Tibial artery (tissue), 4 donors: ENCODE data around the gene SYNE2.
"Not testable (repeated sequence)": the region's sequence is repeated elsewhere in the genome, so short reads cannot be mapped to it uniquely, and the experiment has no call there.

Experiments
- DNase-seq, 2 donors: peaks; one replicate each; pipeline ENCODE4 v3.0.0-alpha.2; 2019
- H3K27ac ChIP-seq, 2 donors: fragments of 200-600 bp; sonication (generic) in 1 of 2; 1 replicate in 1 of 2; 2 replicates in 1 of 2; pipeline ENCODE4 v1.5.1; 2018 to 2019; ENCODE audit warnings: mild to moderate bottlenecking in 1 of 2
- H3K27me3 ChIP-seq, 2 donors: fragments of 200-600 bp; sonication (generic) in 1 of 2; one replicate each; pipeline versions ENCODE4 v1.5.1 to v1.6.0; 2016 to 2019
- H3K36me3 ChIP-seq, 3 donors: fragments of 200-600 bp; sonication (generic) in 2 of 3; one replicate each; pipeline ENCODE4 v1.5.1; 2016 to 2019; ENCODE audit warnings: mild to moderate bottlenecking in 2 of 3
- H3K4me1 ChIP-seq, 4 donors: fragments of 200-600 bp; sonication (generic) in 2 of 4; 1 replicate in 3 of 4; 2 replicates in 1 of 4; pipeline ENCODE4 v1.5.1; 2016 to 2019
- H3K4me3 ChIP-seq, 2 donors: fragments of 200-600 bp; sonication (generic) in 1 of 2; 1 replicate in 1 of 2; 2 replicates in 1 of 2; pipeline ENCODE4 v1.5.1; 2018 to 2019; ENCODE audit warnings: mild to moderate bottlenecking in 2 of 2
- H3K9me3 ChIP-seq, 3 donors: fragments of 200-600 bp; sonication (generic) in 1 of 3; one replicate each; pipeline ENCODE4 v1.5.1; 2016 to 2019
- intact Hi-C: fragments of 100-400 bp; cut with DNase I; formaldehyde crosslinking; loops from one replicate; pipeline ENCODE4 v1.15.0; 2023; ENCODE audit warnings: low total_unique reads
- TF ChIP-seq, protein P1 (sequence below), 2 experiments: fragments of 200-600 bp in 1 of 2; fragments of 450-650 bp in 1 of 2; IDR thresholded peaks; one replicate each; pipeline ENCODE4 v1.5.1; 2017 to 2019; ENCODE audit warnings: antibody characterized with exemption in 2 of 2, mild to moderate bottlenecking in 1 of 2, moderate library complexity in 1 of 2

SYNE2 gene

DNA sequence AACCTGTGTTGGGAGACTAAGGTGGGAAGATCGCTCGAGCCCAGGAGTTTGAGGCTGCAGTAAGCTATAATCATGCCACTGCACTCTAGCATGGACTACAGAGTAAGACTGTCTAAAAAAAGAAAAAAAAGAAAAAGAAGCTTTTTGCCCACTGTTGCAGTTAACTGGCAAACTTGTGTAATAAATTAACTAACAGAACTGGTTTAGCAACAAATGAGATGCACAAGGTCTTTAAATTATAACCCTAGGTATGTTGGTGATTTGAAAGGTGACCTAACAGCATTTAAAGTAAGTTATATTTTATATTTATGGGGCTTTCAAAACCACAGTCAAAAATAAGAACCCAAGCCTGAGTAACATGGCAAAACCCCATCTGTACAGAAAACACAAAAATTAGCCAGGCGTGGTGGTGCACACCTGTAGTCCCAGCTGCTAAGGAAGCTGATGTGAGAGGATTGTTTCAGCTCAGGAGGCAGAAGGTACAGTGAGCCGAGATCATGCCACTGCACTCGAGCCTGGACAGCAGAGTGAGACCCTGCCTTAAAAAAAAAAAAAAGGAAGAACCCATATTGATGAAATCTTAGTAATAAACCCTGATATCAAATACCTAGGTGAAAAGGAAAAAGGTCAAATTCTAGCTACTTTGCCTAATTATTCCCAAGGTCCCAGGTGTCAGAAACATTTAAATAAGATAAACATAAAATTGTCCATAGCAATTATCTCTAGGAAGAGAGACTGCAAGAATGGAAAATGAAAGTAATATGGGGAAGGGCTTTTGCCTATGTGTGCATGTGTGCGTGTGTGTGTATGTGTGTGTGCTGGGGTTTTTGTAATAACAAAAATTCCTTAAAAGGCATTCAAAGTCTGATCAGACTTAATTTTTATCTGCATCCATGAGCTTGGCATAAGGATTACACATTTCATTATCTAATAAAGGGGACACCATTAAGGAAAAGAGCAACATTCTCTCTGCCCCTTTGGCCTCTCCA, 15.4 kb downstream of the SYNE2 start:
- no peaks in the 10 kb centered on the region for H3K9me3 ChIP-seq
- TF ChIP-seq, protein P1, sequence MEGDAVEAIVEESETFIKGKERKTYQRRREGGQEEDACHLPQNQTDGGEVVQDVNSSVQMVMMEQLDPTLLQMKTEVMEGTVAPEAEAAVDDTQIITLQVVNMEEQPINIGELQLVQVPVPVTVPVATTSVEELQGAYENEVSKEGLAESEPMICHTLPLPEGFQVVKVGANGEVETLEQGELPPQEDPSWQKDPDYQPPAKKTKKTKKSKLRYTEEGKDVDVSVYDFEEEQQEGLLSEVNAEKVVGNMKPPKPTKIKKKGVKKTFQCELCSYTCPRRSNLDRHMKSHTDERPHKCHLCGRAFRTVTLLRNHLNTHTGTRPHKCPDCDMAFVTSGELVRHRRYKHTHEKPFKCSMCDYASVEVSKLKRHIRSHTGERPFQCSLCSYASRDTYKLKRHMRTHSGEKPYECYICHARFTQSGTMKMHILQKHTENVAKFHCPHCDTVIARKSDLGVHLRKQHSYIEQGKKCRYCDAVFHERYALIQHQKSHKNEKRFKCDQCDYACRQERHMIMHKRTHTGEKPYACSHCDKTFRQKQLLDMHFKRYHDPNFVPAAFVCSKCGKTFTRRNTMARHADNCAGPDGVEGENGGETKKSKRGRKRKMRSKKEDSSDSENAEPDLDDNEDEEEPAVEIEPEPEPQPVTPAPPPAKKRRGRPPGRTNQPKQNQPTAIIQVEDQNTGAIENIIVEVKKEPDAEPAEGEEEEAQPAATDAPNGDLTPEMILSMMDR (IDR thresholded peaks at IDR 0.05) = no peak
- peak overlapping the region in 1 of 2 donors; percentile 10 for H3K27ac ChIP-seq
- no peaks in the 10 kb centered on the region for H3K36me3 ChIP-seq
- no peak overlapping the region for H3K4me3 ChIP-seq
- no peaks in the 10 kb centered on the region for H3K27me3 ChIP-seq
- no peak for DNase-seq
- intact Hi-C loops = no loop called here
- peaks cover 0 to 34% (median 9%) of the 10 kb centered on the region in 4 donors for H3K4me1 ChIP-seq

DNA sequence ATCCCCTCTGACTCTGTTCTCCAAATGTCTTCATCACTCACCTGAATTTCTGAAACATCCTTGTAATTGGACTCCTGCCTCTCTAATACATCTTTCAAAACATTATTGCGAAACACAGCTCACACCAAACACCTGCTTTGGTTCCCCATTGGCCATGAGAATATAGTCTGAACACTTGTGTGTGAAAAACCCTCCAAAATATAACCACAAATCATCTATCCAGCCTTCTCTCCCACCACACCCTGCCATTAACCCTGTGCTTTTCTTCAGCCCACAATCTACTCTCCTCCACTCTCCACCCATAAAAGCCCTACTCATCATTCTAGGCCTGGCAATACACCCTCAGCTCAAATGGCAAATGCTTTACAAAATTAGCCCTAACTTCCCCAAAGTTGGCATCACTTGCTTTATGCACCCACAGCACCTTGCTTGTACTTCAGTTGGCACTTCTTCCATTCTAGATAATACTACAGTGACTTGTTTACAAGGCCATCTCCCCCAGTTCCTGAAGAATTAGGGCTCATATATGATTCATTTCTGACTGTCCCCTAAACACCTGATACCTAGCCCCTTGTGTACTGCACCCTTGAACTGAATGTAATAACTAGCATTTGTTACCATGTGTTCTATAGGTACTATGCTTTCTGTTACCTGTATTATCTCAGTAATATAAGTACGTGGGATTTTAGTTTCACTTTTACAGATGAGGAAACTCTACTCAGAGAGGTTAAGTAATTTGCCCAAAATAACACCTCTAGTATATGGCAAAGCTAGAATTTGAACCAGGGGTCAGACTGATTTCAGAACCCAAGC, 17.3 kb downstream of the SYNE2 start:
- intact Hi-C loops, H3K4me3 ChIP-seq: not testable (repeated sequence)

DNA sequence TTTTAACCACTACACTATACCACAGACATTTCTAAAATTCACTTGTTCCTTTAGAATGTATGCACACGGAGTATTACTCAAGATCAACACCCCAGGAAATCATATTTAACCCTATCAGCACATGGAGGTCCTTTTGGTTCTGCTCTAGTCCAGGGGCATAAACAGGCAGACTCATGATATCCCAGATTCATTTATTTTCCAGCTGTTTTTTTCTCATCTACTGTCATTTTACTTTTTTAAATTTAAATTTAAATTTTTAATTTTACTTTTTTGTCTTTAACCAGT, 17.9 kb downstream of the SYNE2 start:
- H3K4me1 ChIP-seq = peaks cover 0 to 43% (median 26%) of the 10 kb centered on the region in 4 donors
- H3K9me3 ChIP-seq, H3K27me3 ChIP-seq, DNase-seq, intact Hi-C loops, H3K4me3 ChIP-seq, H3K36me3 ChIP-seq, H3K27ac ChIP-seq: not testable (repeated sequence)

More for the DNA sequence above, 17.3 kb downstream of the SYNE2 start:
- H3K27ac ChIP-seq = peak overlapping the region in 1 of 2 donors; percentile 16
- DNase-seq, H3K27me3 ChIP-seq, H3K36me3 ChIP-seq, H3K9me3 ChIP-seq: not testable (repeated sequence)
- H3K4me1 ChIP-seq = peaks cover 0 to 42% (median 21%) of the 10 kb centered on the region in 4 donors

DNA sequence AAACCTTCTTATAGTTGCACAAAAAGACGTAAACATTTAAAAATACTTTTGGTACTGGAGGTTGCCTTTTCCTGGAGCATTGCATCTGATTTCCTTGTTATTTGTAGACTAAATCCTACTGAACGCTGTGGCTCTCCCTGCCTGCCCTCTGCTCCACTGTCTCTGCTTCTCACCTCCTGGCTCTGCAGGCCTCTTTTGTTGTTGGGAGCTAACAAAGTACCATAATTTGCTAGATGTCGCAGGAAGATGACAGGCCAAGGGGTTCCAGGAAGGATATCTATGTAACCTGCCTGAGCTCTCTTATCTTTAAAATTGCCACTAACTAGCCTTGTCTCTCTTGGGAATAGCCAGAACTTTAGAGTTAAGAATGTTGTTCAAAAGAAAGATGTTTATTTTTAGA, 21.4 kb downstream of the SYNE2 start:
- H3K9me3 ChIP-seq = no peaks in the 10 kb centered on the region
- intact Hi-C loops = no loop called here
- H3K4me3 ChIP-seq = no peak overlapping the region
- H3K27me3 ChIP-seq = no peaks in the 10 kb centered on the region
- H3K4me1 ChIP-seq = peaks cover 0 to 68% (median 46%) of the 10 kb centered on the region in 4 donors
- DNase-seq = no peak
- H3K27ac ChIP-seq = peak overlapping the region; percentile 71 to 74
- H3K36me3 ChIP-seq = no peaks in the 10 kb centered on the region
- TF ChIP-seq, protein P1 (IDR thresholded peaks at IDR 0.05) = no peak

DNA sequence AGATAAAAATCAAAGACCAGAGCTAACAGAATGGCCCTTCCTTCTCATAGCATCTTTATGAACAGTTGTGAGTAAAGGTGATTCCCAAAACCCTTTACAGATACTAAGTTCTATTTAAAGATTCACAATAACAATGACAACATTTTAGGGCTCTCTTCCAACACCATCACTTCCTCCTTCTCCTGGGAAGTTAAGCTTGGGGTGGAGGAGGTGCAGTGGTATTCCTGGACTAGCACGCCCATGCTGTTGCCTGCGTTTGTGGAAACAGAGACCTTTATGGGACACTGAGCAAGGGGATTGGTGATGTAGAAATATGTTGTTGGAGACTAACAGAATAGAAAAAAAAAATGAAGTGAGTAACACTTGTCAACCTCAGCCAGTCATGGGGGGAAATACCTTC, 22.5 kb downstream of the SYNE2 start:
- H3K9me3 ChIP-seq = no peaks in the 10 kb centered on the region
- H3K4me1 ChIP-seq = peaks cover 0 to 66% (median 43%) of the 10 kb centered on the region in 4 donors
- TF ChIP-seq, protein P1 (IDR thresholded peaks at IDR 0.05) = no peak
- H3K36me3 ChIP-seq = no peaks in the 10 kb centered on the region
- no peaks in the 10 kb centered on the region for H3K27me3 ChIP-seq
- H3K4me3 ChIP-seq = no peak overlapping the region
- DNase-seq = no peak
- intact Hi-C loops = no loop called here
- peak overlapping the region; percentile 71 to 74 for H3K27ac ChIP-seq

DNA sequence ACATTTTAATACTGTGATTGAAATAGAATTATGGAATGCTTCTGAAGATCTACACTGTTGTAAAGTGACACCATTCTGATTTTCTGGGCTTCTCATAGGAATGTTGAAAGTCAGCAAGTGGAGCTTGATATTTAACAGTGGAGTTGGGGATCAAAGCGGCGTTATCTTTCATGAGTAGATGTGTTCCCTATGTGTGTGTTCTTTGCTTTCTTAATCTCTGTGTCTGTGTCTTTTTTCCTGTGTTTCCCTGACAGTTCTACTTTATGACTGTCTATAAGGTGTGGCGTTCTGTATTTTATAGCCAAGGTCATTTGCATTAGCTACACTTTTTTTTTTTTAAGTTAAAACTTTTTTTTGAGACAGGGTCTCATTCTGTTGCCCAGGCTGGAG, 24.7 kb downstream of the SYNE2 start:
- intact Hi-C loops = no loop called here
- Histone ChIP-seq H3K4me1 (peaks cover 0 to 59% (median 43%) of the 10 kb centered on the region in 4 donors), H3K27ac (peak overlapping the region; percentile 71 to 74)

More for the DNA sequence above, 24.7 kb downstream of the SYNE2 start:
- Histone ChIP-seq H3K36me3 (no peaks in the 10 kb centered on the region), H3K27me3 (no peaks in the 10 kb centered on the region), H3K4me3 (no peak overlapping the region), H3K9me3 (no peaks in the 10 kb centered on the region)
- TF ChIP-seq, protein P1 (IDR thresholded peaks at IDR 0.05) = no peak
- DNase-seq = no peak
